B cell (primary cell): Measurements from ENCODE around the gene ZNF776.

Source experiments
- EZH2 ChIP-seq: IDR thresholded peaks from 2 replicates; pipeline ENCODE4 v1.6.1; 2012; ENCODE audit warnings: borderline replicate concordance, low read depth, mild to moderate bottlenecking, moderate library complexity, low read length; ENCODE audit not compliant: insufficient read depth, poor library complexity, severe bottlenecking
- TF ChIP-seq, protein P1 (sequence below): fragments of 200-600 bp; IDR thresholded peaks from one replicate; pipeline ENCODE4 v1.8.0; 2022; ENCODE audit warnings: antibody characterized with exemption, mild to moderate bottlenecking

- TF ChIP-seq, protein P1, sequence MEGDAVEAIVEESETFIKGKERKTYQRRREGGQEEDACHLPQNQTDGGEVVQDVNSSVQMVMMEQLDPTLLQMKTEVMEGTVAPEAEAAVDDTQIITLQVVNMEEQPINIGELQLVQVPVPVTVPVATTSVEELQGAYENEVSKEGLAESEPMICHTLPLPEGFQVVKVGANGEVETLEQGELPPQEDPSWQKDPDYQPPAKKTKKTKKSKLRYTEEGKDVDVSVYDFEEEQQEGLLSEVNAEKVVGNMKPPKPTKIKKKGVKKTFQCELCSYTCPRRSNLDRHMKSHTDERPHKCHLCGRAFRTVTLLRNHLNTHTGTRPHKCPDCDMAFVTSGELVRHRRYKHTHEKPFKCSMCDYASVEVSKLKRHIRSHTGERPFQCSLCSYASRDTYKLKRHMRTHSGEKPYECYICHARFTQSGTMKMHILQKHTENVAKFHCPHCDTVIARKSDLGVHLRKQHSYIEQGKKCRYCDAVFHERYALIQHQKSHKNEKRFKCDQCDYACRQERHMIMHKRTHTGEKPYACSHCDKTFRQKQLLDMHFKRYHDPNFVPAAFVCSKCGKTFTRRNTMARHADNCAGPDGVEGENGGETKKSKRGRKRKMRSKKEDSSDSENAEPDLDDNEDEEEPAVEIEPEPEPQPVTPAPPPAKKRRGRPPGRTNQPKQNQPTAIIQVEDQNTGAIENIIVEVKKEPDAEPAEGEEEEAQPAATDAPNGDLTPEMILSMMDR, result no peak
- TF ChIP-seq EZH2, result no peak
Measured at GRCh38 chr19:57803594-57804325, 57.1 kb downstream of the ZNF776 start.
